Natural killer cell treated with Interleukin-12 subunit alpha and Interleukin-12 subunit beta and Interleukin-15 and Interleukin-18, amount 100 ng/mL, for 72 hours (primary cell): ENCODE data around the gene DNER. TPM values are rescaled to one million over a fixed set of nuclear protein-coding genes. Genes with fewer than 3 reads are reported as not detected.
A peak's percentile ranks its signal among the peaks of the same experiment; 100 is the strongest.

Source experiments
- ATAC-seq, 2 donors: fragments of 150-1000 bp; cut with Tn5 transposase in 1 of 2; sonication (Bioruptor Pico), chemical (Tn5 transposase) in 1 of 2; 2 replicates each; pipeline ENCODE4 v1.10.0; 2021
- DNase-seq: peaks from one replicate; pipeline ENCODE4 v3.0.0; 2022; ENCODE audit warnings: low spot score
- H3K27ac Mint-ChIP-seq, 2 donors: 1 replicate in 1 of 2; 2 replicates in 1 of 2; pipeline ENCODE4 v1.8.0; 2022; ENCODE audit warnings: mixed read lengths in 2 of 2, mild to moderate bottlenecking in 1 of 2, moderate library complexity in 1 of 2
- H3K27me3 Mint-ChIP-seq, 2 donors: 1 replicate in 1 of 2; 2 replicates in 1 of 2; pipeline ENCODE4 v1.8.0; 2022; ENCODE audit warnings: mixed read lengths in 2 of 2
- H3K36me3 Mint-ChIP-seq: one replicate; pipeline ENCODE4 v1.8.0; 2022; ENCODE audit warnings: mixed read lengths
- H3K4me1 Mint-ChIP-seq, 2 donors: 1 replicate in 1 of 2; 2 replicates in 1 of 2; pipeline ENCODE4 v1.8.0; 2022; ENCODE audit warnings: low read depth in 2 of 2, mixed read lengths in 2 of 2, mild to moderate bottlenecking in 1 of 2
- H3K4me3 Mint-ChIP-seq: one replicate; pipeline ENCODE4 v1.8.0; 2022; ENCODE audit warnings: mixed read lengths
- H3K9me3 Mint-ChIP-seq: 2 replicates; pipeline ENCODE4 v1.8.0; 2022; ENCODE audit warnings: mixed read lengths
- total RNA-seq, 2 donors: library from RNA; stranded (reverse); gene quantifications; one replicate each; pipeline ENCODE4 v1.2.3, GENCODE V29; 2022

Gene DNER
- total RNA-seq, 2 donors from 2014 or later = 0.14 TPM; not detected in 1

- no peaks in the 10 kb centered on the region for H3K9me3 Mint-ChIP-seq
- no peak for DNase-seq
- no peak overlapping the region for H3K27ac Mint-ChIP-seq
- H3K27me3 Mint-ChIP-seq = peaks cover 0 to 9% of the 10 kb centered on the region in 2 donors
- H3K4me1 Mint-ChIP-seq = no peaks in the 10 kb centered on the region
- no peaks in the 10 kb centered on the region for H3K36me3 Mint-ChIP-seq
- no peak overlapping the region for H3K4me3 Mint-ChIP-seq
- no peak for ATAC-seq
Observed at GRCh38 chr2:229447227-229447626, 267.1 kb downstream of the DNER start.

GRCh38 chr2:229446350-229446749, 268.0 kb downstream of the DNER start:
- DNase-seq (no peak), ATAC-seq (peak in 1 of 2 donors; percentile 15)
- peaks cover 0 to 5% of the 10 kb centered on the region in 2 donors for H3K27me3 Mint-ChIP-seq
- no peaks in the 10 kb centered on the region for H3K4me1 Mint-ChIP-seq
- H3K27ac Mint-ChIP-seq = no peak overlapping the region
- H3K4me3 Mint-ChIP-seq = no peak overlapping the region
- no peaks in the 10 kb centered on the region for H3K36me3 Mint-ChIP-seq
- H3K9me3 Mint-ChIP-seq = no peaks in the 10 kb centered on the region

GRCh38 chr2:229445501-229446211, 268.7 kb downstream of the DNER start:
- Mint-ChIP-seq H3K4me1 (no peaks in the 10 kb centered on the region), H3K27ac (no peak overlapping the region), H3K27me3 (peaks cover 4 to 12% of the 10 kb centered on the region in 2 donors), H3K36me3 (no peaks in the 10 kb centered on the region), H3K9me3 (no peaks in the 10 kb centered on the region), H3K4me3 (no peak overlapping the region)
- DNase-seq (no peak), ATAC-seq (no peak)

GRCh38 chr2:229445019-229445418, 269.3 kb downstream of the DNER start:
- H3K27ac Mint-ChIP-seq = no peak overlapping the region
- no peaks in the 10 kb centered on the region for H3K4me1 Mint-ChIP-seq
- no peaks in the 10 kb centered on the region for H3K9me3 Mint-ChIP-seq
- H3K4me3 Mint-ChIP-seq = no peak overlapping the region
- peak in 1 of 2 donors; percentile 48 for ATAC-seq
- no peak for DNase-seq
- H3K27me3 Mint-ChIP-seq = peaks cover 8 to 19% of the 10 kb centered on the region in 2 donors
- no peaks in the 10 kb centered on the region for H3K36me3 Mint-ChIP-seq

- no peaks in the 10 kb centered on the region for H3K36me3 Mint-ChIP-seq
- no peaks in the 10 kb centered on the region for H3K4me1 Mint-ChIP-seq
- ATAC-seq (no peak), DNase-seq (no peak)
- H3K27me3 Mint-ChIP-seq = peaks cover 8 to 19% of the 10 kb centered on the region in 2 donors
- H3K27ac Mint-ChIP-seq = no peak overlapping the region
- H3K4me3 Mint-ChIP-seq = no peak overlapping the region
- H3K9me3 Mint-ChIP-seq = no peaks in the 10 kb centered on the region
Observed at GRCh38 chr2:229443546-229444268, 270.6 kb downstream of the DNER start.

GRCh38 chr2:229443141-229443540, 271.2 kb downstream of the DNER start:
- DNase-seq (no peak), ATAC-seq (no peak)
- H3K27me3 Mint-ChIP-seq = peaks cover 8 to 19% of the 10 kb centered on the region in 2 donors
- H3K4me1 Mint-ChIP-seq = no peaks in the 10 kb centered on the region
- H3K36me3 Mint-ChIP-seq = no peaks in the 10 kb centered on the region
- no peaks in the 10 kb centered on the region for H3K9me3 Mint-ChIP-seq
- no peak overlapping the region for H3K27ac Mint-ChIP-seq
- no peak overlapping the region for H3K4me3 Mint-ChIP-seq

GRCh38 chr2:229438430-229439159, 275.8 kb downstream of the DNER start:
- H3K27me3 Mint-ChIP-seq = peaks cover 8 to 27% of the 10 kb centered on the region in 2 donors
- H3K36me3 Mint-ChIP-seq = no peaks in the 10 kb centered on the region
- no peaks in the 10 kb centered on the region for H3K4me1 Mint-ChIP-seq
- no peak overlapping the region for H3K4me3 Mint-ChIP-seq
- DNase-seq (no peak), ATAC-seq (no peak)
- peaks cover 7% of the 10 kb centered on the region for H3K9me3 Mint-ChIP-seq
- no peak overlapping the region for H3K27ac Mint-ChIP-seq

- H3K27ac Mint-ChIP-seq = no peak overlapping the region
- H3K27me3 Mint-ChIP-seq = peaks cover 8 to 27% of the 10 kb centered on the region in 2 donors
- no peaks in the 10 kb centered on the region for H3K36me3 Mint-ChIP-seq
- no peaks in the 10 kb centered on the region for H3K4me1 Mint-ChIP-seq
- H3K4me3 Mint-ChIP-seq = no peak overlapping the region
- ATAC-seq (no peak), DNase-seq (no peak)
- peaks cover 7% of the 10 kb centered on the region for H3K9me3 Mint-ChIP-seq
Observed at GRCh38 chr2:229437467-229437866, 276.9 kb downstream of the DNER start.

- H3K4me3 Mint-ChIP-seq = no peak overlapping the region
- no peak overlapping the region for H3K27ac Mint-ChIP-seq
- no peaks in the 10 kb centered on the region for H3K36me3 Mint-ChIP-seq
- DNase-seq (no peak), ATAC-seq (no peak)
- H3K9me3 Mint-ChIP-seq = peaks cover 7% of the 10 kb centered on the region
- H3K27me3 Mint-ChIP-seq = peaks cover 0 to 8% of the 10 kb centered on the region in 2 donors
- no peaks in the 10 kb centered on the region for H3K4me1 Mint-ChIP-seq
Observed at GRCh38 chr2:229434187-229434586, 280.2 kb downstream of the DNER start.

- H3K4me3 Mint-ChIP-seq = no peak overlapping the region
- peaks cover 7% of the 10 kb centered on the region for H3K9me3 Mint-ChIP-seq
- H3K27ac Mint-ChIP-seq = no peak overlapping the region
- no peak for DNase-seq
- H3K27me3 Mint-ChIP-seq = peaks cover 0 to 8% of the 10 kb centered on the region in 2 donors
- no peaks in the 10 kb centered on the region for H3K36me3 Mint-ChIP-seq
- ATAC-seq = no peak
- no peaks in the 10 kb centered on the region for H3K4me1 Mint-ChIP-seq
Observed at GRCh38 chr2:229433351-229433750, 281.0 kb downstream of the DNER start.

GRCh38 chr2:229431327-229431954, 282.9 kb downstream of the DNER start:
- no peaks in the 10 kb centered on the region for H3K36me3 Mint-ChIP-seq
- H3K27ac Mint-ChIP-seq = no peak overlapping the region
- DNase-seq (no peak), ATAC-seq (no peak)
- no peak overlapping the region for H3K4me3 Mint-ChIP-seq
- H3K9me3 Mint-ChIP-seq = no peaks in the 10 kb centered on the region
- H3K27me3 Mint-ChIP-seq = peaks cover 4 to 7% of the 10 kb centered on the region in 2 donors
- no peaks in the 10 kb centered on the region for H3K4me1 Mint-ChIP-seq

- Mint-ChIP-seq H3K27me3 (peaks cover 6 to 7% of the 10 kb centered on the region in 2 donors), H3K4me3 (no peak overlapping the region), H3K4me1 (no peaks in the 10 kb centered on the region), H3K27ac (no peak overlapping the region), H3K9me3 (no peaks in the 10 kb centered on the region), H3K36me3 (no peaks in the 10 kb centered on the region)
- no peak for DNase-seq
- no peak for ATAC-seq
Observed at GRCh38 chr2:229429589-229429988, 284.8 kb downstream of the DNER start.

GRCh38 chr2:229426464-229426863, 287.9 kb downstream of the DNER start:
- ATAC-seq (no peak), DNase-seq (no peak)
- H3K27me3 Mint-ChIP-seq = peaks cover 6 to 7% of the 10 kb centered on the region in 2 donors
- H3K4me3 Mint-ChIP-seq = no peak overlapping the region
- no peaks in the 10 kb centered on the region for H3K36me3 Mint-ChIP-seq
- H3K4me1 Mint-ChIP-seq = no peaks in the 10 kb centered on the region
- no peak overlapping the region for H3K27ac Mint-ChIP-seq
- no peaks in the 10 kb centered on the region for H3K9me3 Mint-ChIP-seq
